GM12892 (cell line): Measurements from ENCODE around the gene TPR.

Experiments
- POLR2A ChIP-seq: IDR thresholded peaks from 2 replicates; pipeline ENCODE4 v1.6.1; 2011; ENCODE audit warnings: low read depth, low read length, control low read depth
- POLR2AphosphoS5 ChIP-seq: IDR thresholded peaks from 2 replicates; pipeline ENCODE4 v1.6.1; 2011; ENCODE audit warnings: low read depth, low read length, control low read depth
- TAF1 ChIP-seq: IDR thresholded peaks from 2 replicates; pipeline ENCODE4 v1.6.1; 2011; ENCODE audit warnings: low read depth, mild to moderate bottlenecking, control low read depth, low read length, borderline replicate concordance

DNA sequence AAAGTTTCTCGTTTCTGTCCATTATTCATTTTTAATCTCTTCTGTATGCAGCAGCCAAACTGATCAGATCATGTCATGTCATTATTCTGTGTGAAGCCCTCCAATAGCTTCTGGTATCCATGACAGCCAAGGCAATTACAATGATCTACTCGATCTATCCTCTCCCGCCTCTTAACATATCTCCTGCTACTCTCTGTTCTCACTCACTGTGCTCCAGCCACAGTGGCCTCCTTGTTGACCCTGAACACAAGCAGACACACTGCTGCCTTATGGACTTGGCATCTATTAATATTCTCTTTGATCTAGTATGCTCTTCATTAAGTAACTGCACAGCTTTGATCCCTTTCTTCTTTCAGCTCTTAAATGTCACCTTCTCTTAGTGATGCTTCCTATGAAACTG lies 59.5 kb downstream of the TPR start:
- TF ChIP-seq POLR2AphosphoS5 = no peak
- TF ChIP-seq POLR2A = no peak
- no peak for TF ChIP-seq TAF1
